ENCODE data around the gene MAST4. TPM values are rescaled to one million over a fixed set of nuclear protein-coding genes. Genes with fewer than 3 reads are reported as not detected.
A peak's percentile ranks its signal among the peaks of the same experiment; 100 is the strongest.

MAST4 gene
- total RNA-seq, 1 donor from 2014 or later = 19.1 TPM

- Histone ChIP-seq H3K27me3 (ENCODE audit: control insufficient read depth, insufficient read depth, low read length) (no peaks in the 10 kb centered on the region), H3K36me3 (ENCODE audit: control insufficient read depth, insufficient read depth, low read length) (no peaks in the 10 kb centered on the region), H3K4me3 (ENCODE audit: low read depth, low read length) (no peak overlapping the region)
- TF ChIP-seq CTCF (IDR thresholded peaks at IDR 0.05; ENCODE audit: insufficient read depth, low read length, poor library complexity, severe bottlenecking) = no peak
- DNase-seq (ENCODE audit: low read depth) = no peak
Observed at GRCh38 chr5:66826263-66826662, 230.1 kb downstream of the MAST4 start.

- DNase-seq (ENCODE audit: low read depth) = no peak
- H3K36me3 ChIP-seq (ENCODE audit: control insufficient read depth, insufficient read depth, low read length) = no peaks in the 10 kb centered on the region
- H3K27me3 ChIP-seq (ENCODE audit: control insufficient read depth, insufficient read depth, low read length) = no peaks in the 10 kb centered on the region
- H3K4me3 ChIP-seq (ENCODE audit: low read depth, low read length) = no peak overlapping the region
- no peak for TF ChIP-seq CTCF (IDR thresholded peaks at IDR 0.05; ENCODE audit: insufficient read depth, low read length, poor library complexity, severe bottlenecking)
Observed at GRCh38 chr5:66826696-66827095, 230.5 kb downstream of the MAST4 start.

- DNase-seq (ENCODE audit: low read depth) = no peak
Observed at GRCh38 chr5:66828046-66828547, 231.9 kb downstream of the MAST4 start.

GRCh38 chr5:66828548-66829357, 232.6 kb downstream of the MAST4 start:
- peak; percentile 81 for DNase-seq (ENCODE audit: low read depth)
- TF ChIP-seq CTCF (IDR thresholded peaks at IDR 0.05; ENCODE audit: insufficient read depth, low read length, poor library complexity, severe bottlenecking) = no peak
- peak overlapping the region; percentile 41 for H3K4me3 ChIP-seq (ENCODE audit: low read depth, low read length)
- no peaks in the 10 kb centered on the region for H3K27me3 ChIP-seq (ENCODE audit: control insufficient read depth, insufficient read depth, low read length)
- H3K36me3 ChIP-seq (ENCODE audit: control insufficient read depth, insufficient read depth, low read length) = no peaks in the 10 kb centered on the region

More at GRCh38 chr5:66828046-66828547, 231.9 kb downstream of the MAST4 start:
- Histone ChIP-seq H3K36me3 (ENCODE audit: control insufficient read depth, insufficient read depth, low read length) (no peaks in the 10 kb centered on the region), H3K27me3 (ENCODE audit: control insufficient read depth, insufficient read depth, low read length) (no peaks in the 10 kb centered on the region), H3K4me3 (ENCODE audit: low read depth, low read length) (peak overlapping the region; percentile 41)
- TF ChIP-seq CTCF (IDR thresholded peaks at IDR 0.05; ENCODE audit: insufficient read depth, low read length, poor library complexity, severe bottlenecking) = no peak

- no peak for TF ChIP-seq CTCF (IDR thresholded peaks at IDR 0.05; ENCODE audit: insufficient read depth, low read length, poor library complexity, severe bottlenecking)
- DNase-seq (ENCODE audit: low read depth) = no peak
- H3K27me3 ChIP-seq (ENCODE audit: control insufficient read depth, insufficient read depth, low read length) = no peaks in the 10 kb centered on the region
- H3K36me3 ChIP-seq (ENCODE audit: control insufficient read depth, insufficient read depth, low read length) = no peaks in the 10 kb centered on the region
- peak overlapping the region; percentile 41 for H3K4me3 ChIP-seq (ENCODE audit: low read depth, low read length)
Observed at GRCh38 chr5:66829358-66829674, 233.1 kb downstream of the MAST4 start.

GRCh38 chr5:66829826-66830225, 233.6 kb downstream of the MAST4 start:
- Histone ChIP-seq H3K27me3 (ENCODE audit: control insufficient read depth, insufficient read depth, low read length) (no peaks in the 10 kb centered on the region), H3K36me3 (ENCODE audit: control insufficient read depth, insufficient read depth, low read length) (no peaks in the 10 kb centered on the region), H3K4me3 (ENCODE audit: low read depth, low read length) (no peak overlapping the region)
- TF ChIP-seq CTCF (IDR thresholded peaks at IDR 0.05; ENCODE audit: insufficient read depth, low read length, poor library complexity, severe bottlenecking) = no peak
- peak; percentile 48 for DNase-seq (ENCODE audit: low read depth)

Measured in kidney epithelial cell (primary cell).